K562 (cell line): Measurements from ENCODE around the gene WNT16. TPM values are rescaled to one million over a fixed set of nuclear protein-coding genes. Genes with fewer than 3 reads are reported as not detected.

Experiments
- ATAC-seq: fragments of 200-7000 bp; cut with Tn5 transposase; 3 replicates; pipeline ENCODE4 v1.9.1; 2020; ENCODE audit warnings: moderate library complexity
- BruUV-seq: library from RNA; stranded (reverse); fragments of 400-500 nt; replicated peaks from 2 replicates; lab custom pipeline; 2021; lab: Mats Ljungman, UMichigan
- CTCF ChIA-PET: fragments of 300-600 bp; formaldehyde crosslinking; extraction: SDS; loops from one replicate; lab custom pipeline; 2021; ENCODE audit warnings: low intra/inter-chr PET ratio; lab: Yijun Ruan, JAX
- POLR2A ChIA-PET: fragments of 300-600, 350-650 bp; sonication (Branson Sonifier 250); formaldehyde crosslinking; extraction: SDS; loops from one replicate; lab custom pipeline; 2021; ENCODE audit warnings: antibody characterized with exemption, inconsistent platforms; lab: Yijun Ruan, JAX
- DNase-seq, 4 experiments: peaks; one replicate each; pipeline versions ENCODE4 v3.0.0 to v3.0.0-alpha.2; 2011 to 2018; ENCODE audit warnings: low spot score in 3 of 4, mixed read lengths in 3 of 4; ENCODE audit errors: extremely low read depth in 1 of 4
- FAIRE-seq: peaks from 2 replicates; lab custom pipeline; 2011; peaks lifted over from hg19 to GRCh38; lab: Jason Lieb, UNC
- H2AFZ ChIP-seq: 2 replicates; pipeline ENCODE4 v1.6.0; 2011; ENCODE audit warnings: low read depth, low read length, control low read depth, inconsistent platforms
- H3K27ac ChIP-seq: fragments of 200-600 bp; 3 replicates; pipeline ENCODE4 v1.8.0; 2011; ENCODE audit warnings: low read depth, mild to moderate bottlenecking, control low read depth, inconsistent platforms, low read length, moderate library complexity, mixed read lengths; ENCODE audit errors: extremely low read depth
- H3K27me3 ChIP-seq, 2 experiments: fragments of 300-600 bp in 1 of 2; 2 replicates in 1 of 2; 3 replicates in 1 of 2; pipeline versions ENCODE4 v1.6.0 to v1.8.0; 2011; ENCODE audit warnings: inconsistent platforms in 2 of 2, low read length in 2 of 2, mild to moderate bottlenecking in 1 of 2, mixed read lengths in 1 of 2, moderate library complexity in 1 of 2; ENCODE audit not compliant: control insufficient read depth in 2 of 2, insufficient read depth in 2 of 2
- H3K36me3 ChIP-seq: fragments of 300-600 bp; 3 replicates; pipeline ENCODE4 v1.8.0; 2011; ENCODE audit warnings: mild to moderate bottlenecking, low read length, inconsistent platforms; ENCODE audit not compliant: control insufficient read depth, insufficient read depth
- H3K4me1 ChIP-seq, 2 experiments: fragments of 200-600 bp in 1 of 2; replicated peaks in 1 of 2; 2 replicates in 1 of 2; 3 replicates in 1 of 2; pipeline versions ENCODE4 v1.5.1 to v1.8.0; 2011; ENCODE audit warnings: inconsistent platforms in 2 of 2, low read length in 2 of 2, mild to moderate bottlenecking in 1 of 2, mixed read lengths in 1 of 2, moderate library complexity in 1 of 2; ENCODE audit not compliant: control insufficient read depth in 2 of 2, insufficient read depth in 2 of 2
- H3K4me2 ChIP-seq: 2 replicates; pipeline ENCODE4 v1.6.1; 2011; ENCODE audit warnings: low read length, control low read depth, inconsistent platforms, mixed read lengths; ENCODE audit not compliant: insufficient read depth
- H3K4me3 ChIP-seq: fragments of 200-600 bp; sonication (generic), shearing (Covaris generic); 2 replicates; pipeline ENCODE4 v1.5.1; 2016; ENCODE audit warnings: control low read depth, inconsistent platforms
- H3K79me2 ChIP-seq: fragments of 200-600 bp; 3 replicates; pipeline ENCODE4 v1.8.0; 2011; ENCODE audit warnings: low read length, inconsistent platforms; ENCODE audit not compliant: control insufficient read depth, insufficient read depth
- H3K9ac ChIP-seq, 2 experiments: 2 replicates each; pipeline versions ENCODE4 v1.6.0 to v1.6.1; 2011; ENCODE audit warnings: low read depth in 2 of 2, low read length in 2 of 2, control low read depth in 1 of 2, inconsistent platforms in 1 of 2, mild to moderate bottlenecking in 1 of 2, mixed read lengths in 1 of 2; ENCODE audit not compliant: insufficient read depth in 1 of 2
- H3K9me1 ChIP-seq: one replicate; pipeline ENCODE4 v1.6.0; 2011; ENCODE audit warnings: inconsistent platforms, mild to moderate bottlenecking, low read length, moderate library complexity; ENCODE audit not compliant: control insufficient read depth, insufficient read depth
- H3K9me3 ChIP-seq: replicated peaks from 2 replicates; pipeline ENCODE4 v1.5.1; 2011; ENCODE audit warnings: low read depth, low read length, inconsistent platforms; ENCODE audit not compliant: control insufficient read depth, insufficient read depth
- H4K20me1 ChIP-seq: replicated peaks from 2 replicates; pipeline ENCODE4 v1.6.1; 2011; ENCODE audit warnings: low read length, inconsistent platforms, mixed read lengths; ENCODE audit not compliant: control insufficient read depth, insufficient read depth
- CEBPB ChIP-seq: fragments of 450-650 bp; IDR thresholded peaks from 2 replicates; pipeline ENCODE4 v1.6.1; 2016; ENCODE audit warnings: missing genetic modification characterization, missing compliant biosample characterization
- NR4A1 ChIP-seq, 2 experiments: fragments of 250-450 bp in 1 of 2; fragments of 450-650 bp in 1 of 2; sonication (Bioruptor Pico) in 1 of 2; IDR thresholded peaks; 2 replicates each; pipeline versions ENCODE4 v1.4.0 to v1.6.1; 2016 to 2020; ENCODE audit warnings: mild to moderate bottlenecking in 2 of 2, missing compliant biosample characterization in 1 of 2, missing genetic modification characterization in 1 of 2, moderate library complexity in 1 of 2
- SIN3A ChIP-seq, 2 experiments: fragments of 150-350 bp in 1 of 2; IDR thresholded peaks; 2 replicates each; pipeline ENCODE4 v1.6.1; 2011 to 2016; ENCODE audit warnings: borderline replicate concordance in 2 of 2, low read depth in 2 of 2, low read length in 2 of 2, mild to moderate bottlenecking in 2 of 2, moderate library complexity in 2 of 2; ENCODE audit not compliant: control insufficient read depth in 1 of 2
- TCF7 ChIP-seq: sonication (generic); IDR thresholded peaks from 2 replicates; pipeline ENCODE4 v1.6.1; 2016; ENCODE audit warnings: antibody characterized with exemption, borderline replicate concordance
- THRB ChIP-seq: fragments of 450-650 bp; formaldehyde crosslinking; conservative IDR thresholded peaks from 2 replicates; pipeline ENCODE4 v1.4.0; 2022; ENCODE audit warnings: mild to moderate bottlenecking, missing genetic modification characterization
- ZBTB43 ChIP-seq: sonication (generic); formaldehyde crosslinking; IDR thresholded peaks from 2 replicates; pipeline ENCODE4 v1.8.0; 2023; ENCODE audit warnings: mild to moderate bottlenecking, missing genetic modification reagents
- WGBS: fragments of 100-300 bp; shearing (Covaris generic); methylation state at CpG from one replicate; pipeline ENCODE4 v1.1.6; 2016; ENCODE audit warnings: low coverage, mixed read lengths; ENCODE audit not compliant: insufficient coverage; ENCODE audit errors: missing lambda C conversion rate; 5-methylcytosine and 5-hydroxymethylcytosine counted together
- in situ Hi-C: fragments of 300-500 bp; cut with MboI; formaldehyde crosslinking; loops from 4 replicates; pipeline ENCODE4 v1.15.0; 2018; ENCODE audit warnings: inconsistent platforms, mixed read lengths
- intact Hi-C: fragments of 100-400 bp; cut with micrococcal nuclease; formaldehyde crosslinking; loops from 2 replicates; pipeline ENCODE4 v1.14.2; 2022
- polyA plus RNA-seq, 8 experiments: library from polyadenylated mRNA; depleted of rRNA in 4 of 8; stranded (reverse) in 5 of 8; unstranded in 3 of 8; fragments of >200 nt; fragmentation: Nextera tagmentation in 2 of 8; fragmentation: Illumina TruSeq in 1 of 8; extraction: Ambion mirVana in 2 of 8; extraction: Trizol in 1 of 8; gene quantifications; 2 replicates each; pipeline versions ENCODE4 v1.2.1 to v1.2.3, GENCODE V29; 2011 to 2014; ENCODE audit warnings: inconsistent platforms in 1 of 8, missing spikeins in 1 of 8
- total RNA-seq, 7 experiments: library from RNA; depleted of rRNA in 6 of 7; stranded (reverse); fragments of >200 nt in 6 of 7; fragmentation: Illumina TruSeq in 2 of 7; extraction: Trizol in 2 of 7; gene quantifications; 2 replicates each; pipeline versions ENCODE4 v1.2.1 to v1.2.3, GENCODE V29; 2011 to 2021; ENCODE audit warnings: low replicate concordance in 1 of 7

The WNT16 gene
- total and polyA plus RNA-seq, 9 of the 15 experiments (the other 6 are each of a cell fraction or from before 2014, with no cell fraction given): 0.06 to 0.07 TPM; not detected in 7

GRCh38 chr7:121286186-121286585 lies 42.6 kb upstream of the WNT16 start:
- Histone ChIP-seq H2AFZ (no peak overlapping the region), H3K27me3 (no peaks in the 10 kb centered on the region), H3K4me2 (no peak overlapping the region), H3K9ac (no peak overlapping the region), H3K36me3 (peaks cover 86% of the 10 kb centered on the region), H3K9me1 (no peaks in the 10 kb centered on the region), H4K20me1 (no peaks in the 10 kb centered on the region), H3K4me1 (no peaks in the 10 kb centered on the region), H3K27ac (no peak overlapping the region), H3K79me2 (no peaks in the 10 kb centered on the region), H3K9me3 (peaks cover 16% of the 10 kb centered on the region), H3K4me3 (no peak overlapping the region)
- 83% methylated on average over 2 of the region's 2 CpGs for WGBS
- BruUV-seq: no TSS peak
- in situ Hi-C loops (no loop called here), intact Hi-C loops (no loop called here)
- FAIRE-seq: no peak
- ChIA-PET POLR2A (no interaction called here), CTCF (no interaction called here)
- TF ChIP-seq NR4A1 (CRISPR knock-in tag; IDR thresholded peaks at IDR 0.05) (no peak), NR4A1 (tag; IDR thresholded peaks at IDR 0.05) (no peak), TCF7 (no peak), SIN3A (IDR thresholded peaks at IDR 0.05; ENCODE audit: borderline replicate concordance in 2 of 2, control insufficient read depth in 1 of 2, low read depth in 2 of 2, low read length in 2 of 2) (no peak), THRB (no peak), ZBTB43 (CRISPR knock-in tag) (no peak), CEBPB (tag) (no peak)
- ATAC-seq: peak; percentile 18
- no peak for DNase-seq
